K562 (cell line): ENCODE measurements around the gene DCN.

Experiments used
- CTCF ChIP-seq, 3 experiments: IDR thresholded peaks in 2 of 3; conservative IDR thresholded peaks in 1 of 3; 2 replicates each; pipeline ENCODE4 v1.5.1; 2011 to 2012; ENCODE audit warnings: low read length in 3 of 3, mild to moderate bottlenecking in 3 of 3, control low read depth in 2 of 3, improper control_type of control experiment in 1 of 3, inconsistent platforms in 1 of 3, low read depth in 1 of 3, mixed read lengths in 1 of 3, moderate library complexity in 1 of 3; ENCODE audit not compliant: insufficient read depth in 2 of 3
- HNRNPUL1 ChIP-seq: fragments of 200-400 bp; formaldehyde crosslinking; IDR thresholded peaks from 2 replicates; pipeline ENCODE4 v1.6.1; 2017; ENCODE audit warnings: low read length
- RBM34 ChIP-seq: fragments of 200-400 bp; formaldehyde crosslinking; IDR thresholded peaks from 2 replicates; pipeline ENCODE4 v1.6.1; 2018; ENCODE audit warnings: low read length, borderline replicate concordance; ENCODE audit not compliant: insufficient read depth
- ZBTB2 ChIP-seq: fragments of 450-650 bp; IDR thresholded peaks from 2 replicates; pipeline ENCODE4 v1.6.1; 2016; ENCODE audit warnings: antibody characterized with exemption

- TF ChIP-seq ZBTB2, result no peak
- TF ChIP-seq CTCF (IDR thresholded peaks at IDR 0.05 in 2 of 3, conservative IDR thresholded peaks at IDR 0.05 in 1 of 3; ENCODE audit: insufficient read depth in 2 of 3, low read depth in 1 of 3, low read length in 3 of 3), result no peak
- TF ChIP-seq HNRNPUL1, result no peak
- no peak for TF ChIP-seq RBM34
Observed at GRCh38 chr12:91109581-91110310, 72.9 kb downstream of the DCN start.
